Ishikawa (cell line): ENCODE data around the gene GARIN5A.

Experiments
- CEBPB ChIP-seq: IDR thresholded peaks from 2 replicates; pipeline ENCODE4 v1.6.1; 2012
- CREB1 ChIP-seq: IDR thresholded peaks from 2 replicates; pipeline ENCODE4 v1.6.1; 2012; ENCODE audit warnings: low read depth
- EGR1 ChIP-seq: IDR thresholded peaks from 2 replicates; pipeline ENCODE4 v1.6.1; 2012
- EP300 ChIP-seq: IDR thresholded peaks from 2 replicates; pipeline ENCODE4 v1.6.1; 2012; ENCODE audit warnings: borderline replicate concordance
- FOXM1 ChIP-seq: IDR thresholded peaks from 2 replicates; pipeline ENCODE4 v1.6.1; 2012; ENCODE audit warnings: low read depth, borderline replicate concordance
- NFIC ChIP-seq: IDR thresholded peaks from 2 replicates; pipeline ENCODE4 v1.6.1; 2012
- RAD21 ChIP-seq: IDR thresholded peaks from 2 replicates; pipeline ENCODE4 v1.6.1; 2012; ENCODE audit warnings: low read depth
- REST ChIP-seq: IDR thresholded peaks from 2 replicates; pipeline ENCODE4 v1.6.1; 2012; ENCODE audit warnings: low read depth, mild to moderate bottlenecking
- TAF1 ChIP-seq: IDR thresholded peaks from 2 replicates; pipeline ENCODE4 v1.6.1; 2012; ENCODE audit warnings: low read depth, mild to moderate bottlenecking
- TCF12 ChIP-seq: IDR thresholded peaks from 2 replicates; pipeline ENCODE4 v1.6.1; 2012; ENCODE audit warnings: low read depth
- TEAD4 ChIP-seq: IDR thresholded peaks from 2 replicates; pipeline ENCODE4 v1.6.1; 2012
- USF1 ChIP-seq: IDR thresholded peaks from 2 replicates; pipeline ENCODE4 v1.6.1; 2012
- YY1 ChIP-seq: IDR thresholded peaks from 2 replicates; pipeline ENCODE4 v1.6.1; 2012; ENCODE audit warnings: low read depth
- ZBTB7A ChIP-seq: IDR thresholded peaks from 2 replicates; pipeline ENCODE4 v1.6.1; 2012; ENCODE audit warnings: low read depth
- TF ChIP-seq, protein P1 (sequence below): IDR thresholded peaks from 2 replicates; pipeline ENCODE4 v1.6.1; 2012

The GARIN5A gene

GRCh38 chr19:50514346-50515167 is 37.9 kb upstream of the GARIN5A start:
- TF ChIP-seq TAF1 (no peak), TEAD4 (no peak), CEBPB (no peak), TCF12 (no peak), FOXM1 (no peak), NFIC (no peak), REST (no peak)
- TF ChIP-seq, protein P1, sequence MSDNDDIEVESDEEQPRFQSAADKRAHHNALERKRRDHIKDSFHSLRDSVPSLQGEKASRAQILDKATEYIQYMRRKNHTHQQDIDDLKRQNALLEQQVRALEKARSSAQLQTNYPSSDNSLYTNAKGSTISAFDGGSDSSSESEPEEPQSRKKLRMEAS = no peak

GRCh38 chr19:50513746-50514345 is 37.2 kb upstream of the GARIN5A start, which contains the start of gene ASPDH:
Gene ASPDH (minus strand): TSS chr19:50513913. CDS start chr19:50513823, 90 bp downstream.
- TF ChIP-seq FOXM1 (no peak), YY1 (no peak), CEBPB (no peak), TAF1 (no peak), RAD21 (no peak), USF1 (no peak), TEAD4 (no peak), REST (no peak), CREB1 (no peak)

- no peak for TF ChIP-seq FOXM1
- no peak for TF ChIP-seq EP300
- no peak for TF ChIP-seq RAD21
- TF ChIP-seq TCF12 = no peak
- TF ChIP-seq TEAD4 = no peak
- no peak for TF ChIP-seq TAF1
- no peak for TF ChIP-seq REST
- TF ChIP-seq CEBPB = no peak
- no peak for TF ChIP-seq USF1
- TF ChIP-seq CREB1 = no peak
- TF ChIP-seq, protein P1 = no peak
- TF ChIP-seq NFIC = no peak
- TF ChIP-seq YY1 = no peak
- no peak for TF ChIP-seq ZBTB7A
- TF ChIP-seq EGR1 = no peak
These were observed 36.5 kb upstream of the GARIN5A start for GRCh38 chr19:50512999-50513745.
